Kidney (tissue), 14 donors: ENCODE data around the gene PTPRM. TPM values are rescaled to one million over a fixed set of nuclear protein-coding genes. Genes with fewer than 3 reads are reported as not detected.

Experiments used
- DNase-seq, 5 donors: peaks; one replicate each; pipeline ENCODE4 v3.0.0-alpha.2; 2013 to 2020
- FAIRE-seq: peaks from 2 replicates; lab custom pipeline; 2012; peaks lifted over from hg19 to GRCh38; lab: Jason Lieb, UNC
- H3K27ac ChIP-seq, 2 donors: one replicate each; pipeline ENCODE4 v1.7.0; 2013; ENCODE audit warnings: low read depth in 2 of 2, low read length in 2 of 2, inconsistent platforms in 1 of 2
- H3K27me3 ChIP-seq: one replicate; pipeline ENCODE4 v1.7.1; 2013; ENCODE audit warnings: low read length, inconsistent platforms; ENCODE audit not compliant: control insufficient read depth, insufficient read depth
- H3K36me3 ChIP-seq, 3 donors: one replicate each; pipeline versions ENCODE4 v1.7.0 to v1.7.1; 2013; ENCODE audit warnings: low read length in 3 of 3, control low read depth in 1 of 3, inconsistent platforms in 1 of 3; ENCODE audit not compliant: insufficient read depth in 3 of 3, control insufficient read depth in 2 of 3
- H3K4me1 ChIP-seq, 3 donors: one replicate each; pipeline versions ENCODE4 v1.7.0 to v1.7.1; 2013; ENCODE audit warnings: low read length in 3 of 3, inconsistent platforms in 1 of 3, low read depth in 1 of 3; ENCODE audit not compliant: control insufficient read depth in 2 of 3, insufficient read depth in 2 of 3
- H3K4me3 ChIP-seq, 3 donors: one replicate each; pipeline versions ENCODE4 v1.7.0 to v1.8.1; 2013; ENCODE audit warnings: low read length in 3 of 3, control low read depth in 1 of 3, inconsistent platforms in 1 of 3
- H3K9ac ChIP-seq, 3 donors: one replicate each; pipeline versions ENCODE4 v1.7.0 to v1.7.1; 2013; ENCODE audit warnings: low read length in 3 of 3, control low read depth in 1 of 3, inconsistent platforms in 1 of 3
- H3K9me3 ChIP-seq, 3 donors: one replicate each; pipeline versions ENCODE4 v1.7.0 to v1.7.1; 2013; ENCODE audit warnings: low read length in 3 of 3, control low read depth in 1 of 3, inconsistent platforms in 1 of 3; ENCODE audit not compliant: control insufficient read depth in 2 of 3, insufficient read depth in 1 of 3
- intact Hi-C: fragments of 100-400 bp; cut with DNase I; formaldehyde crosslinking; loops from one replicate; pipeline ENCODE4 v1.11.1; 2022
- polyA plus RNA-seq: library from polyadenylated mRNA; stranded (reverse); fragments of 350-450 nt; fragmentation: Illumina TruSeq; extraction: RNeasy Lipid Tissue Mini Kit (QIAGEN cat#74804); gene quantifications from one replicate; pipeline ENCODE4 v1.2.3, GENCODE V29; 2014; ENCODE audit warnings: low read depth, low replicate concordance; ENCODE audit not compliant: insufficient read depth
- total RNA-seq: library from RNA; stranded (reverse); fragmentation: NEBNext Ultra II Directional; extraction: Animal tissue kit (Norgen Biotek cat#: 25700); gene quantifications from one replicate; pipeline ENCODE4 v1.2.1, GENCODE V29; 2021
- TF ChIP-seq, protein P1 (sequence below): IDR thresholded peaks from 3 replicates; pipeline ENCODE4 v1.5.1; 2012; ENCODE audit warnings: mild to moderate bottlenecking, moderate library complexity, borderline replicate concordance; ENCODE audit not compliant: insufficient read depth; ENCODE audit errors: extremely low read depth
- donor health status: control.
- donor health status: control.
- donor health status: control.
- donor health status: control.
- donor health status: control.
- donor health status: DM: yes; HTN: yes; CAD: no.
- donor health status: Normal renal cell carcinoma (clear cell type).

The PTPRM gene
- total and polyA plus RNA-seq, 2 donors from 2014 or later: 52.4 to 98.9 TPM

DNA sequence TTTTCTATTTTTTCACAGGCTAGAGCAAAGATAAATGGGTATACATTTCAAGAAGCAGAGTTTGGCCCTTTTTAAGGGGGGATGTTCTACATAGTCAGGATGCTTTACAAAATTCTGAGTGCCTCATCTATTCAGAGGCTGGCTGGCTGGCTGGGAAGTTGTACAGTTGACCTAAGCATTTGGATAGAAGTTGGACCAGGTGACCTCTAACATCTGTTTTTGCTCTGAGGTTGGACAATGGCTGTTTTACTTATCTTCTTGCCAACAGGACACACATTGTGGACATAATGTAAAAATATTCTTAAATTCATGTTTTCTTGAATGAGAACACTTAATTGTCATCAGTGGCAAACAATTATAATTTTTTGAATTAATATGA lies 205.4 kb downstream of the PTPRM start:
- H3K27ac ChIP-seq: no peak overlapping the region
- TF ChIP-seq, protein P1, sequence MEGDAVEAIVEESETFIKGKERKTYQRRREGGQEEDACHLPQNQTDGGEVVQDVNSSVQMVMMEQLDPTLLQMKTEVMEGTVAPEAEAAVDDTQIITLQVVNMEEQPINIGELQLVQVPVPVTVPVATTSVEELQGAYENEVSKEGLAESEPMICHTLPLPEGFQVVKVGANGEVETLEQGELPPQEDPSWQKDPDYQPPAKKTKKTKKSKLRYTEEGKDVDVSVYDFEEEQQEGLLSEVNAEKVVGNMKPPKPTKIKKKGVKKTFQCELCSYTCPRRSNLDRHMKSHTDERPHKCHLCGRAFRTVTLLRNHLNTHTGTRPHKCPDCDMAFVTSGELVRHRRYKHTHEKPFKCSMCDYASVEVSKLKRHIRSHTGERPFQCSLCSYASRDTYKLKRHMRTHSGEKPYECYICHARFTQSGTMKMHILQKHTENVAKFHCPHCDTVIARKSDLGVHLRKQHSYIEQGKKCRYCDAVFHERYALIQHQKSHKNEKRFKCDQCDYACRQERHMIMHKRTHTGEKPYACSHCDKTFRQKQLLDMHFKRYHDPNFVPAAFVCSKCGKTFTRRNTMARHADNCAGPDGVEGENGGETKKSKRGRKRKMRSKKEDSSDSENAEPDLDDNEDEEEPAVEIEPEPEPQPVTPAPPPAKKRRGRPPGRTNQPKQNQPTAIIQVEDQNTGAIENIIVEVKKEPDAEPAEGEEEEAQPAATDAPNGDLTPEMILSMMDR: no peak
- no peaks in the 10 kb centered on the region for H3K27me3 ChIP-seq
- H3K36me3 ChIP-seq: no peaks in the 10 kb centered on the region
- H3K9me3 ChIP-seq: no peaks in the 10 kb centered on the region
- DNase-seq (no peak), FAIRE-seq (no peak)
- H3K4me1 ChIP-seq: no peaks in the 10 kb centered on the region
- no peak overlapping the region for H3K4me3 ChIP-seq
- no peak overlapping the region for H3K9ac ChIP-seq
- intact Hi-C loops: no loop called here

DNA sequence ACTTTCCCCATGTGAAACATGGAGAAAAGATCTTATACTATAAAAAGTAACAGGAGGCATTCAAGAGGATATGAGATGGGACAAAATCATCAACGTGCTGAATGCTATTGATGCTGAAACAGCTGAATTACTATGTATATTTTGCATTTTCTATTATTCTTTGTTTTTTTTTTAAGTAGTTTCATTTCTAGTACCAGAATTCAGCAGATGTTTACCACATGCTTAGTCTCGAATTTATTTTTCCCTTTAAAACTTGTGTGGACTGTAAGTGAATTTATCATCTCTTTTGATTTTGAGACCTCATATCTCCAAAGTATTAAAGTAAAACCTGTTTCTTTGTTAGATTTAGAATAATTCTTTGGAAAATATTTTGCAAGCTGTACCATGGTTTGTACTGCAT lies 205.8 kb downstream of the PTPRM start:
- intact Hi-C loops: no loop called here
- Histone ChIP-seq H3K4me3 (no peak overlapping the region), H3K27me3 (no peaks in the 10 kb centered on the region), H3K9ac (no peak overlapping the region), H3K9me3 (no peaks in the 10 kb centered on the region), H3K27ac (no peak overlapping the region), H3K36me3 (no peaks in the 10 kb centered on the region), H3K4me1 (no peaks in the 10 kb centered on the region)
- FAIRE-seq (no peak), DNase-seq (no peak)
- TF ChIP-seq, protein P1: no peak

DNA sequence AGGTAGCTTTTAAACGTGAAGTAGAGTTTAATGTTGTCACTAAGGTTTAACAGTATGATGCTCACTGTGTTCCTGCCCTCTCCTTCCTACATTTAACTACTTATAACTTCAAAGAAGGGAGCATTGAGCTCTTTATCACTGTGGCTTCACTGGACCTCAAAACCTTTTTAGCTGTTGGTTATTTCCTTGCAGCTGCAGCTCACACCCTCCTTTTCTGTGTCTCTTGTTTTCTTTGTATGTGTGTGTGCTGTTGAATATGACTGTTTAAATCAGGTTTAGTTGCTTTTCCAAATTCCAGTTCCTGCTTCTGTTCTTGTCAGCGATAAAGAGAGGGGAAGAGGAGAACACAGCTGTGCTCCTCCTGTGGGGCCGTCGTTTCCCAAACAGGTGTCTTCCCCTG lies 208.0 kb downstream of the PTPRM start:
- no peak overlapping the region for H3K27ac ChIP-seq
- H3K4me3 ChIP-seq: no peak overlapping the region
- TF ChIP-seq, protein P1: no peak
- no peaks in the 10 kb centered on the region for H3K9me3 ChIP-seq
- intact Hi-C loops: no loop called here
- no peak overlapping the region for H3K9ac ChIP-seq
- H3K36me3 ChIP-seq: no peaks in the 10 kb centered on the region
- no peaks in the 10 kb centered on the region for H3K27me3 ChIP-seq
- no peaks in the 10 kb centered on the region for H3K4me1 ChIP-seq
- DNase-seq: no peak
- FAIRE-seq: no peak

DNA sequence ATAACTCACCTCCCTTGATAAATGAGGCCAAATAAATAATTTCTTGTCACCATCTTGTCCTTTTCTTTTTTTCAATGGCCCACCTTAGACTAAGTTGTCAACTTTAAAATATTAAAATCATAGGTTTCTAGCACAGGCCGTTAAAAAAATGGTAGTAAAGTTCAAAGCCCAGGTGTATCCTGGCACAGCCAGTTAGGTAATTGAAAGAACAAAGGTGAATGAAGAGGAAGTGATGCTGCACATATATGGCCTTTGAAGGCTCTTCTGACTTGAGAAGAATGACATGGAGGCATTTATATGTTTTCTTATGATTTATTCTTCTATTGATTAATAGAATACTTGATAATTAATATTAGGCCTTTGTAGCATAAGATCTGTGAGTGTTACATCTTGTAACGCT lies 208.7 kb downstream of the PTPRM start:
- H3K4me3 ChIP-seq: no peak overlapping the region
- H3K9me3 ChIP-seq: no peaks in the 10 kb centered on the region
- no peaks in the 10 kb centered on the region for H3K27me3 ChIP-seq
- DNase-seq (no peak), FAIRE-seq (no peak)
- H3K36me3 ChIP-seq: no peaks in the 10 kb centered on the region
- no peak overlapping the region for H3K27ac ChIP-seq
- intact Hi-C loops: no loop called here
- H3K9ac ChIP-seq: no peak overlapping the region
- TF ChIP-seq, protein P1: no peak
- no peaks in the 10 kb centered on the region for H3K4me1 ChIP-seq
